Non-pigmented ciliary epithelial cell (primary cell): Measurements from ENCODE around the gene PLCXD3.

Experiments
- DNase-seq: peaks from one replicate; pipeline ENCODE4 v3.0.0-alpha.2; 2010; ENCODE audit warnings: low read depth

The PLCXD3 gene

GRCh38 chr5:41414598-41414997 lies 95.8 kb downstream of the PLCXD3 start:
- DNase-seq: peak; percentile 94

DNA sequence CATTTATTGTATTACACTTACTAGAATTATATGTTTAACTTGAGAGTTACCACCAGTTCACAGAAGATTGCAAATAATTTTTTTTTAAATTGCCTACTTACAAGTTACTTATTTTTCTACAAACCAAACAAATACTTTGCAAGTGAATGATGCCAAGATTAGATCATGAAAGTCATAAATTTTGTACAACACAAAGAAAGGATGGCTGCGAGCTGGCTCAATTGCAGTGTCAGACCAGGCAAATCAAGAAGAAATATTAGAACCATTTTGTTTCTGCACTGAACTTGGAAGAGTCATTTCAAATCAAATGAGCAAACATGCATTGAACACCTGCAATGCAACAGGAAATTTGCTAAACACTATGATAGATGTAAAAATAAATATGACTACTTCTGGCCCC lies 97.3 kb downstream of the PLCXD3 start:
- no peak for DNase-seq

GRCh38 chr5:41412496-41412895 lies 97.9 kb downstream of the PLCXD3 start:
- no peak for DNase-seq

DNA sequence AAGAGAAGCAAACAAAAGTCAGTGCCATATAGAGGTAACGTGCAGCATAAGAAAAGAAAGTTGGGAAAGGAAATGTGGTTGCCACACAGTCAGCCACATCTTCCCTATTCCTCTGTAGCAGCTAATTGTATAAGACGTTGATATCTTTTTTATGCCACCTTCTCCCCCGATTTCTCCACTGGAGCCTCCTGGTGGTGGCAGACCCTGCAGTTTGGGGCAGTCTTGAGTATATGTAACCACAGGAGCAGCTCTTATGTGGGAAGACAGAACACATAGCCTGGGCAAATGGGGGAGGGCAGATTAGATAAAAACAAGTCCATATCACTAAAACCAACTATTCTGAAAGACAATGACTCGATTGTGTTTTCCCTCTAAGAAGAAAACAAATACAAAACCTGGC lies 99.7 kb downstream of the PLCXD3 start:
- no peak for DNase-seq

- DNase-seq: no peak
These were observed 100.1 kb downstream of the PLCXD3 start for GRCh38 chr5:41410307-41410706.

- no peak for DNase-seq
These were observed 101.5 kb downstream of the PLCXD3 start for GRCh38 chr5:41408676-41409443.

GRCh38 chr5:41406936-41407335 lies 103.5 kb downstream of the PLCXD3 start:
- DNase-seq: no peak

DNA sequence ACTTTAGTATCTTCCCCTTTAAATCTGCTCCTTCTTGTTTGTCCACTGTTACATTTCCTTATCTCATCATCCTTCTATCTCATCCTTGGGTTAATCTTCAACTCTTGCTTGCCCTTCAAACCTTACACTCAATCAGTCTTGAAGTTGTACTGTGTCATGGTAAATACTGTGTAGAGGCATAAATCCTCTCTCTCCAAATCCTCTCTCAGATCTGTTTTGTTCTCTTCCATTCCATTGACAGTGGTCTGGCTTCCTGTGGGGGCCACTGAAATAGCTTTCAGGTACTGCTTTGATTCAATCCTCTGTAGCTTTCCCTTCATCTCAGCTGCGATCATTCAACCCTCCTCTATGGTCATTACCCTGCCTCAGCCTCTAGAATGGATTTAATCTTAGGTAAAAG lies 104.0 kb downstream of the PLCXD3 start:
- DNase-seq: no peak

DNA sequence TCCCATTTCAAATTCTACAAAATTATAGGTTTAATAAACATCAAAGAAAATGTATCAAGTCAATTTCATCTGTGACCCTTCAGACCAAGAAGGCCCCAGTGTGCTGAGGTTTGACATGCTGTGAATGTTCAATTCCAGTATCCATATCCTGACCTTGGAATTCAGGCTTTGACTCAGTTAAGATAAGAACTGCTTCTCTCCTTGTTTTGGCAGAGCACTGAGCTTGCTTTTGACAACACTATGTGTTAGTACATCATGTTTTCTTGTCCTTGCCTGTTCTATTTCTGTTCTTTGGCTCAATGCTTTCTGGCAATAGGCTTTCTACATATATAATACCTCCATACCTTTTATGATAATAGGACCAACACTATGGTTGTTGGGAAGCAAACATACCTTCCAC lies 105.6 kb downstream of the PLCXD3 start:
- no peak for DNase-seq

GRCh38 chr5:41403846-41404245 lies 106.6 kb downstream of the PLCXD3 start:
- DNase-seq: no peak

GRCh38 chr5:41402845-41403244 lies 107.6 kb downstream of the PLCXD3 start:
- no peak for DNase-seq

DNA sequence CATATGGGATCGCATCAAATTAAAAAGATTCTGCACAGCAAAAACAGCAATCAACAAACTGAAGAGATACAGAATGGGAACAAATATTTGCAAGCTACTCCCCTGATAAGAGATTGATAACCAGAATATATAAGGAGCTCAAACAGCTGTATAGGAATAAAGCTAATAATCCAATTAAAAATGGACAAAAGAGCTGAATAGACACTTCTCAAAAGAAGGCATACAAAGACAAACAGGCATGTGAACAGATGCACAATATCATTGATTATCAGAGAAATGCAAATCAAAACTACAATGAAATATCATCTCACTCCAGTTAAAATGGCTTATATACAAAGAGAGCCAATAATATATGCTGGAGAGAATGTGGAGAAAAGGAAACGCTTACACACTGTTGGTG lies 110.6 kb downstream of the PLCXD3 start:
- no peak for DNase-seq

- DNase-seq: no peak
These were observed 118.4 kb downstream of the PLCXD3 start for GRCh38 chr5:41392016-41392415.

- DNase-seq: no peak
These were observed 135.8 kb downstream of the PLCXD3 start for GRCh38 chr5:41374631-41375030.

- DNase-seq: no peak
These were observed 137.2 kb downstream of the PLCXD3 start for GRCh38 chr5:41373230-41373629.

DNA sequence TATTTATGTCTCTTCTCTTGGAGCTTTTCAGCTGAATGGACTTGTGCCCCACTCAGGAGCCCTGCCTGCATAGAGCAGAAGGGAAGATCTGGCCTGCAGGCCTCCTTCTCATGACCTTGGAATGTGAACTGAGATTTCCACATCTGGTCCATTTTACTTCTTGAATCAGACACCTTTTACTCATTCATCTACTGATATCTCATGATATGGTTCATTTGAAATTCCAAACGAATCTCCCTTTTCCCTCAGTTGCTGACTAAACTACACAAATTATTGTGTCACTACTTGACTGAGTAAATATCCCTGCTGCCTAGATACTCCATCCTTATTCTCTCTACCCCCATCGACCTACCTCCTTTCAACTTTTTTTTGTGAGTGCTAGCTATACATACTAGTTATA lies 138.7 kb downstream of the PLCXD3 start:
- peak; percentile 19 for DNase-seq

- DNase-seq: no peak
These were observed 139.9 kb downstream of the PLCXD3 start for GRCh38 chr5:41370482-41370881.

DNA sequence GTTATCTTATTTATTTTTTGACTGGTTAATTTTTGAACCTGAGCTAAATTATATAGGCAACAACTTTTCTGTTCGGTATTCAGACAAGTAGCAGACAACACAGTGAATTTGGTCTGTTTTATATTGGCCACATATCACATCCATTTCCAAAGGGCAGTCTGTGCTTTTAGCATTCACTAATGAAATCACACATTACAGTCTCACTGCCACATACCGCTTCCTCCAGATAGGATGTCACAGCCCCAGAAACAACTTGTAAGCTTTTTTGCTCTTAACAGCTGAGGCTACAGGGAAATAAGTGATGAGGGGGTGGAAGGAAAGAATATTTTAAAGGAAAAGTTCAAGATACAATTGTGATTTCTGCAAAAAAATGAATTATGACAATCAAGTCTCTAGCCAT lies 140.6 kb downstream of the PLCXD3 start:
- DNase-seq: no peak

DNA sequence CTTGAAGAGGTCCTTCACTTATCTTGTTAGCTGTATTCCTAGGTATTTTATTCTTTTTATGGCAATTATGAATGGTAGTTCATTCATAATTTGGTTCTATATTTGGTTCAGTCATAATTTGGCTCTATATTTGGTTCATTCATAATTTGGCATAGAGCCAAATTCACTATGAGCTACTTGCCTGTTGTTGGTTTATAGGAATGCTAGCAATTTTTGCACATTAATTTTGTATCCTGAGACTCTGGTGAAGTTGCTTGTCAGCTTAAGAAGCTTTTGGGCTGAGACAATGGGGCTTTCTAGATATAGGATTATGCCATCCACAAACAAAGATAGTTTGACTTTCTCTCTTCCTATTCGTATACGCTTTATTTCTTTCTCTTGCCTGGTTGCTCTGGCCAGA lies 142.2 kb downstream of the PLCXD3 start:
- DNase-seq: no peak

DNA sequence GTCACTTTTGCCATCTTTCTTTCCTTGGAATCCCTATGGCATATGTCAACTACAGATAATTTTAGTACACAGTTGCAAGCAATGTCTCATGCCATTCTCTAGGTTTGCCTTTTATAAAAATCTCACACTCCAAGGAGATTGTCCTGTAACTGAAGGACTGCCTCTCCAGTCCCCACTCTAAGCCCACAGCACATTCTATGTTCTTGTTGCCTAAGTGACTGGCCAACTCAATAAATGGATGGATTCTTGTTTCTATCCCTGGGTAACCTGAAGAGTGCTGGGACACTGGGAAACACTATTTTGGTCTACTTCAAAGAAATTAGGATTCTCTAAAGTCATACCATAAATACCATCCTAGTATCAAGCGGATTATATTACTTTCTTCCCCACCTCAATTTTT lies 145.0 kb downstream of the PLCXD3 start:
- no peak for DNase-seq

- no peak for DNase-seq
These were observed 146.1 kb downstream of the PLCXD3 start for GRCh38 chr5:41364346-41364745.

DNA sequence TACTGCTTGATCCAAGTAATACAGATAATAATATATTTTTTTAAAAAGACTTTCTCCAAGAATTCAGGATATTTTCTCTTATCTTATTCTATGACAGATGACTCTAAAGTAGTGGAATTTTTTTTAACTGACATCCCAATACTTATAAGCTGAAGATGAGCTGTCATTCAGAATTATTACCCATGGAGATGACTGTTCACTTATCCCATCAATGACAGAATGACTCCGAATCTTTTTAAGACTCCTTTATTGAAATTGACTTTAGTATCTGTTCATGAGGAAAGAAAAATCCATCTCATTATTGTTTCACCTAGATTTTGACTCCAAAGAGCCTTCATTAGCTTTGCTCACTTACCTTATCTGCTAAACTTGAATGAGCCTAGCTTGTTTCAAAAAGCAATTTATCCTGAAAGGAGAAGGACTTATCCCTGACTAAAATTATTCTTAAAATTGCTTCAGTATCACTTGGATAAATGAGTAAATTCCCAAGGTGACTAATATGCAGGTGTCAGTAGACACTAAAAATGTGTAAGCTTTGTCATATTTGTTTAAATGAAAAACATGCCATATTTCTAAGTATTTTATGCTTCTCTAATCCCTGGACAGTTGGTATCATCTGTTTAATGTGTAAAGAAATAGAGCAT lies 146.9 kb downstream of the PLCXD3 start:
- DNase-seq: no peak

DNA sequence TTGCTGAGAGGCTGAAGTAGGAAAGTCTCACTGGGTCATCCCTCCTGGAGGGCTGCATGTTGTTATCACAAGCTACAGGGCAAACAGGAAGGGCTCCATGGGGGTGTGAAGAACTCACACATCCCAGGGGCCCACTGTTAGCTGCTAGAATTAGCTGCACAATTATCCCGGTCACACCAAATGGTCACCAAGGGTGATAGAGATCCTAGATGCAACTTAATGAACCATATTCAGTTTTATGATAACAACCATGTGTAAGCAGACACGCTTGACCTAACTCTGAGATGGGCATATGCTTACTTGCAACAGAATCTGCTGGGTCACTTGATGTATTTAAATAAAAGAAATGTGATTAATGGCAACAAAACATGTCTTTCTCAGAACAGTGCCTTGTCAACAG lies 153.6 kb downstream of the PLCXD3 start:
- no peak for DNase-seq

- no peak for DNase-seq
These were observed 160.6 kb downstream of the PLCXD3 start for GRCh38 chr5:41349846-41350245.
